Parathyroid adenoma (tissue), 2 donors: ENCODE data around the gene TNS3.

Experiments used
- H2AFZ ChIP-seq: fragments of 300-600 bp; sonication (generic); one replicate; pipeline ENCODE4 v1.7.0; 2017; ENCODE audit warnings: antibody characterized with exemption, mild to moderate bottlenecking
- H3K27ac ChIP-seq: fragments of 300-600 bp; sonication (generic); one replicate; pipeline ENCODE4 v1.7.0; 2017
- H3K27me3 ChIP-seq: fragments of 300-600 bp; sonication (generic); one replicate; pipeline ENCODE4 v1.7.0; 2017; ENCODE audit warnings: low read length; ENCODE audit not compliant: control insufficient read depth, insufficient read depth
- H3K36me3 ChIP-seq: fragments of 300-600 bp; sonication (generic); one replicate; pipeline ENCODE4 v1.7.0; 2017; ENCODE audit warnings: low read length; ENCODE audit not compliant: control insufficient read depth, insufficient read depth
- H3K4me1 ChIP-seq: fragments of 300-600 bp; sonication (generic); one replicate; pipeline ENCODE4 v1.7.0; 2017; ENCODE audit warnings: control low read depth
- H3K4me2 ChIP-seq: fragments of 300-600 bp; sonication (generic); one replicate; pipeline ENCODE4 v1.7.0; 2017; ENCODE audit warnings: low read length
- H3K4me3 ChIP-seq: fragments of 300-600 bp; sonication (generic); one replicate; pipeline ENCODE4 v1.7.0; 2017; ENCODE audit warnings: low read depth, low read length
- H3K79me2 ChIP-seq: fragments of 300-600 bp; sonication (generic); one replicate; pipeline ENCODE4 v1.7.0; 2017; ENCODE audit warnings: control low read depth
- H3K9ac ChIP-seq: fragments of 300-600 bp; sonication (generic); one replicate; pipeline ENCODE4 v1.7.0; 2017; ENCODE audit warnings: mild to moderate bottlenecking
- H3K9me3 ChIP-seq: fragments of 300-600 bp; sonication (generic); one replicate; pipeline ENCODE4 v1.7.0; 2017; ENCODE audit warnings: low read length; ENCODE audit not compliant: control insufficient read depth
- CTCF ChIP-seq: fragments of 300-600 bp; sonication (generic); IDR thresholded peaks from one replicate; pipeline ENCODE4 v1.7.0; 2017; ENCODE audit warnings: antibody characterized with exemption, mild to moderate bottlenecking
- donor health status: primary hyperparathyroidism.

Gene TNS3

GRCh38 chr7:47401611-47402570 lies 180.0 kb downstream of the TNS3 start:
- H3K36me3 ChIP-seq, result no peaks in the 10 kb centered on the region
- no peak overlapping the region for H3K4me3 ChIP-seq
- no peaks in the 10 kb centered on the region for H3K79me2 ChIP-seq
- H3K27ac ChIP-seq, result peak overlapping the region; percentile 97
- H3K4me2 ChIP-seq, result no peak overlapping the region
- no peak for TF ChIP-seq CTCF
- H3K27me3 ChIP-seq, result no peaks in the 10 kb centered on the region
- H3K9me3 ChIP-seq, result no peaks in the 10 kb centered on the region
- H3K9ac ChIP-seq, result no peak overlapping the region
- H3K4me1 ChIP-seq, result peaks cover 62% of the 10 kb centered on the region
- no peak overlapping the region for H2AFZ ChIP-seq

GRCh38 chr7:47400741-47401206 lies 181.1 kb downstream of the TNS3 start:
- Histone ChIP-seq H3K9me3 (no peaks in the 10 kb centered on the region), H3K79me2 (peaks cover under 1% of the 10 kb centered on the region), H3K4me1 (peaks cover 53% of the 10 kb centered on the region), H3K9ac (no peak overlapping the region), H2AFZ (peak overlapping the region; percentile 68), H3K4me2 (no peak overlapping the region), H3K27me3 (no peaks in the 10 kb centered on the region), H3K4me3 (no peak overlapping the region), H3K36me3 (no peaks in the 10 kb centered on the region), H3K27ac (peak overlapping the region; percentile 97)
- no peak for TF ChIP-seq CTCF

- Histone ChIP-seq H3K4me3 (no peak overlapping the region), H3K9ac (no peak overlapping the region), H3K27ac (peak overlapping the region; percentile 97), H3K4me1 (peaks cover 51% of the 10 kb centered on the region), H3K9me3 (no peaks in the 10 kb centered on the region), H3K4me2 (no peak overlapping the region), H2AFZ (peak overlapping the region; percentile 68), H3K36me3 (no peaks in the 10 kb centered on the region), H3K27me3 (no peaks in the 10 kb centered on the region), H3K79me2 (peaks cover 6% of the 10 kb centered on the region)
- no peak for TF ChIP-seq CTCF
Observed at GRCh38 chr7:47400001-47400400, 181.9 kb downstream of the TNS3 start.

GRCh38 chr7:47394751-47395252 lies 187.1 kb downstream of the TNS3 start:
- Histone ChIP-seq H3K9ac (no peak overlapping the region), H3K4me1 (peaks cover 8% of the 10 kb centered on the region), H2AFZ (no peak overlapping the region), H3K79me2 (peaks cover 44% of the 10 kb centered on the region), H3K36me3 (no peaks in the 10 kb centered on the region), H3K4me3 (no peak overlapping the region), H3K27ac (no peak overlapping the region), H3K27me3 (no peaks in the 10 kb centered on the region), H3K4me2 (no peak overlapping the region), H3K9me3 (no peaks in the 10 kb centered on the region)
- no peak for TF ChIP-seq CTCF
